Effector CD4-positive, alpha-beta T cell (primary cell): ENCODE data around the gene CDKN3.
"Not testable (repeated sequence)": the region's sequence is repeated elsewhere in the genome, so short reads cannot be mapped to it uniquely, and the experiment has no call there.

Source experiments
- DNase-seq: peaks from one replicate; pipeline ENCODE4 v3.0.0-alpha.2; 2020

The CDKN3 gene

GRCh38 chr14:54370323-54371198 lies 26.2 kb upstream of the CDKN3 start:
- no peak for DNase-seq

- no peak for DNase-seq
Measured at GRCh38 chr14:54374117-54374884, 22.5 kb upstream of the CDKN3 start.

- no peak for DNase-seq
Measured at GRCh38 chr14:54377501-54377900, 19.3 kb upstream of the CDKN3 start.

- DNase-seq = not testable (repeated sequence)
Measured at GRCh38 chr14:54378893-54379292, 17.9 kb upstream of the CDKN3 start.

- not testable (repeated sequence) for DNase-seq
Measured at GRCh38 chr14:54380558-54380957, 16.2 kb upstream of the CDKN3 start.

GRCh38 chr14:54381821-54382220 lies 15.0 kb upstream of the CDKN3 start:
- DNase-seq = no peak

- no peak for DNase-seq
Measured at GRCh38 chr14:54383835-54384234, 13.0 kb upstream of the CDKN3 start.

- DNase-seq = no peak
Measured at GRCh38 chr14:54385556-54385955, 11.3 kb upstream of the CDKN3 start.

GRCh38 chr14:54387328-54387727 lies 9.5 kb upstream of the CDKN3 start:
- no peak for DNase-seq

GRCh38 chr14:54392131-54392859 lies 4.5 kb upstream of the CDKN3 start:
- no peak for DNase-seq

GRCh38 chr14:54392986-54393884 lies 3.6 kb upstream of the CDKN3 start:
- not testable (repeated sequence) for DNase-seq

GRCh38 chr14:54394596-54394995 lies 2.2 kb upstream of the CDKN3 start:
- DNase-seq = no peak

- no peak for DNase-seq
Measured at GRCh38 chr14:54395284-54395683, 1.5 kb upstream of the CDKN3 start.

GRCh38 chr14:54395716-54396115 lies 1.1 kb upstream of the CDKN3 start:
- DNase-seq = no peak

- no peak for DNase-seq
Measured at GRCh38 chr14:54396183-54396492, 669 bp upstream of the CDKN3 start.

- no peak for DNase-seq
Measured at GRCh38 chr14:54399560-54399959, 2.8 kb downstream of the CDKN3 start.

- DNase-seq = not testable (repeated sequence)
Measured at GRCh38 chr14:54403401-54404005, 6.7 kb downstream of the CDKN3 start.

GRCh38 chr14:54410215-54410614 lies 13.4 kb downstream of the CDKN3 start:
- no peak for DNase-seq

- DNase-seq = no peak
Measured at GRCh38 chr14:54411371-54411770, 14.6 kb downstream of the CDKN3 start.

GRCh38 chr14:54420478-54421142 lies 23.8 kb downstream of the CDKN3 start:
- no peak for DNase-seq

- no peak for DNase-seq
Measured at GRCh38 chr14:54423991-54424390, 27.2 kb downstream of the CDKN3 start.
